HG03575 (cell line): ENCODE results near the gene SMIM14.

ENCODE experiments used
- ATAC-seq: cut with Tn5 transposase; IDR thresholded peaks from one replicate; pipeline ENCODE4 v1.9.1; 2021; ENCODE audit not compliant: unreplicated experiment, insufficient number of reproducible peaks, low FRiP score; ENCODE audit errors: extremely low read depth

The SMIM14 gene

DNA sequence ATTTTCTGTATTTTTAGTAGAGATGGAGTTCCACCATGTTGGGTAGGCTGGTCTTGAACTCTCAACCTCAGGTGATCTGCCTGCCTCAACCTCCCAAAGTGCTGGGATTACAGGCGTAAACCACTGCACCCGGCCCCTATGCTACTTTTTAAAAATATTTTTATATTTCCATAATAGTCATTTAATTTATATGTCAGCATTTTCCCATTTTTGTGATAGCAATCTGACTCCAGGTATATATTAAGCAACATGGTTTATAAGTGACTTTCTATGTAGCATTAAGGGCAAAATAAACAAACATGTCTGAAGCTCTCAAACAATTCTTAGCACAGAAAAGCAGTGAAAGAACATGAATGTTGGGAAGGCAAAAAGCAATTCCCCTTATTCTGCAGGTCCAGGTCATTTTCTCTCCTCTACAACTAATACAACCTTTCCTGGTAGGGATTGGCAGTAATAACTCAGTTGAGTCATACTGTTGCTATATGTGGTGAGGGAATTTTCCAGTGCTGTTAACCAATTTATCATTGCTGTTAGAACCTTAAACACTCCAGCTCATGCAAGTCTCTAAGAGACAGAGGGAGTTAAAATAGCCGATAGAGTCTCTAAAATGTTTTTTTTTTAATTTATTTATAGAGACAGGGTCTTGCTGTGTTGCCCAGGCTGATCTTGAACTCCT, 24.0 kb downstream of the SMIM14 start:
- ATAC-seq, result no peak

GRCh38 chr4:39613093-39613656, 25.5 kb downstream of the SMIM14 start:
- ATAC-seq, result no peak

DNA sequence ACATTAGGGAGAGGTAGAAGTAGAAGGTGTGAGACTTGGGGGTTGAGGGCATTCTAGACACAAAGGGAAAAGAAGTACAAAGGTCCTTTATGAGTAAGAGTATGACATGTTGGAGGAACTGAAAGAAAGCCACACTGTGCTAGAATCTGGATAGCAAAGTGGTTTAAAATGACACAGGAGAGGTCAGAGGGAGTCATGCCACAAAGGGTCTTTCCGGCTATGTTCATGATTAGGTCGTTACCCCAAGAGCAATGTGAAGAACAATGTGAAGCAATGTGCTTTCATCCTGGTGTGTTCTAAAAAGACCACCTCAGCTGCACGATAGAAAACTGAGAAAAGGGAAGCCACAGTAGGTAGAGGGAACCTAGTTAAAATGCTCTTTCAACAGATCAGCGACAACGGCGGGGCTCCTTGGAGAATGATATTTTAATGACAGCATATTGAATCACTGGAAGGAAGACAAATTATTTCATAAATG, 29.2 kb downstream of the SMIM14 start:
- peak; percentile 80 for ATAC-seq

DNA sequence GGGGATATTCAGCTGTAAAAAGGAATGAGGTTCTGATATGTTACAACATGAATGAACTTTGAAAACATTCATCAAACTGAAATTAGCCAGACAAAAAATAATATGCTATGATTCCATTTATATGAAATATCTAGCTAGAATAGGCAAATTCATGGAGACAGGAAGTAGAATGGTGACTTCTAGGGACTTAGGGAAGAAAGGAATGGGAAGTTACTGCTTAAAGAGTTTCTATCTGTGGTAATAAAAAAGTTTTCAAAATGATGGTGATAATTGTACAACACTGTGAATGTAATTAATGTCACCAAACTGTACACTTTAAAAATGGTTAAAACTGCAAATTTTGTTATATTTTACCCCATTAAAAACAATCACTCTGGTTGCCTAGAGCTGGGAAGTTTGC, 30.2 kb downstream of the SMIM14 start:
- no peak for ATAC-seq

GRCh38 chr4:39606747-39607146, 31.9 kb downstream of the SMIM14 start:
- ATAC-seq, result no peak

DNA sequence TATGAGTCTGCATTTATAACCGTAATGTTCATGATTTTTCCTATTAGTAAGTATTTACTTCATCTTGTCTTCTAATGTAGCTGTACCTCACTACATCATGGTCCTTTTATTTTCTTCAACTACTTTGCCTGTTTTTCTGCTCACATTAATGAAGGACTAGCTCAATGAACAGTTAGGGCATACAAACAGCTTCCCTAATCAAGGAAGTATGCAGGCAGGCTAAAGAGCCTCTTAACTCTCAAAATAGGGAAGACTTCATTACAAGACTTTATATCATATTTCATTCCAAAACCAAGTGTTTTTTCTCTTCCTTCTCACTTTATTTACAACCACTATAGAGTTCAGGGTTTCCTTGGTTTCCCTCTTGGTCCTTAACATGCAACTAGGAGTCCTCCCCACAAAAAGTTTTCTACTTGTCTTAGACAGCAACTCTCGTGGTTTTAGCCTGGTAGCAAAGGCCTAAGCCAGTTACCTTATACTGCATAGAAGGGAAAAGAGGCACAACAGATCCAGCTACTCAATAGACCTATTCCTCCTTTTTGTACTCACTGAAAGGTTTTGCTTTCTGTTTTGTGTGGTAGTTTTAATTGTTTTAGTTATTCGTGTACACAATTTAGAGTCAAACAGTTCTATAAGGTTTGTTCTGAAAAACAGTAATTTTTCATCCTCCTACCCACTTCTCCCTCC, 40.8 kb downstream of the SMIM14 start:
- ATAC-seq, result no peak

DNA sequence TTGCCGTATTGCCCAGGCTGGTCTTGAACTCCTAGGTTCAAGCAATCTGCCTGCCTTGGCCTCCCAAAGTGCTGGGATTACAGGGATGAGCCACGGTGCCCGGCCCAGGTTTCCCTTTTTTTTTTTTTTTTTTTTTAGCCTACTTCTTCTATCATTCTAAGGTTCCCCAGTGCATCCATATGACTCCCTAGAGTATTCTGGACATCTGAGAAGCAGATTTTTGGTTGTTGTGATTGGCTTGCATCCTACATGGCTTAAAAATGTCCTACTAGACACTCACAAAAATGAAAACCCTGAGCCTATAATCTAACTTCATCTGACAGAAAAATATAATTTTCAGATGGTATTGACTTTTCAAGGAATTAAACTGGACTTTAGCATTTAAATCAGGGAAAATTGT, 41.7 kb downstream of the SMIM14 start:
- ATAC-seq, result no peak

DNA sequence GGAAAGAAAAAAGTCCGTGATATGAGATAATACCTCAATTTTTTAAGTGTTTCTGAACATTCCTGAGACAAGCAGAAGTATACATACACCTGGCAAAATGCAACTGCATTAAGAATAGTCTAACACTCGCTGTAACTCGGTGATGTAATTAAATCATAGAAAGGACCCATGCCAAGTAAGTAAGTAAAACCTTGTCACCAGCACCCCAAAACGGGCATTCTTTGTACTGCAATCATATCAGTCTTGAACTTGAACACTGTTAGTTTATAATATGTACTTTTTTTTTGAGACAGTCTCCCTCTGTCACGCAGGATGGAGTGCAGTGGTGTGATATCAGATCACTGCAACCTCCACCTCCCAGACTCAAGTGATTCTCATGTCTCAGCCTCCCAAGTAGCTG, 47.4 kb downstream of the SMIM14 start:
- no peak for ATAC-seq

DNA sequence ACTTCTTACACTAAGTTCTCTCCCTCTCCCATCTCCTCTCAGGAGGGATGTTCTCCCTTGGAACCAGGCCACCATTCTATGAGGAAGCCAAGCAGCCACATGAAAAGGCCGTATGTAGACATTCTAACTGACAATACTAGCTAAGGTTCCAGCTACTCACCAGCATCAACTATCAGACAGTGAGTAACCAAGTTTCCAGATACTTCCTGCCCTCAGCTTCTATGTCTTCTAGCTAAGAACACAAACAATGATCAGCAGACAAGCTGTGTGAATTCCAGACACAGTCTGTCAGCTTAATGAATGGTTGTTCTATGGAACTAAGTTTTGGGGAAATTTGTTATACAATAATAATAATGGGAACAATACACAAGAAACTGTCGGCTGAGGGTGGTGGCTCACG, 50.8 kb downstream of the SMIM14 start:
- no peak for ATAC-seq

DNA sequence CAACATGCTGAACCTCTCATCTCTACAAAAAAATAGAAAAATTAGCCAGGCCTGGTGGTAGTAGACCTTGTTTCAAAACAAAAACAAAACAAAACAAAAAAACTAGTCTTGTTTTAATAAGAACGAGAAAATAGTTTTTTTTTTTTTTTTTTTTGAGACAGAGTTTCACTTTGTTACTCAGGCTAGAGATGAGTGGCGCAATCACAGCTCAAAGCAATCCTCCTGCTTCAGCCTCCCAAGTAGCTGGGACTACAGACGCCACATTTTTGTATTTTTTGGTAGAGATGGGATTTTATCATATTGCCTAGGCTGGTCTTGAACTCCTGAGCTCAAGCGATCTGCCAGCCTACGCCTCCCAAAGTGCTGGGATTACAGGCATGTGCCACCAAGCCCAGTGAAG, 63.7 kb downstream of the SMIM14 start:
- no peak for ATAC-seq

DNA sequence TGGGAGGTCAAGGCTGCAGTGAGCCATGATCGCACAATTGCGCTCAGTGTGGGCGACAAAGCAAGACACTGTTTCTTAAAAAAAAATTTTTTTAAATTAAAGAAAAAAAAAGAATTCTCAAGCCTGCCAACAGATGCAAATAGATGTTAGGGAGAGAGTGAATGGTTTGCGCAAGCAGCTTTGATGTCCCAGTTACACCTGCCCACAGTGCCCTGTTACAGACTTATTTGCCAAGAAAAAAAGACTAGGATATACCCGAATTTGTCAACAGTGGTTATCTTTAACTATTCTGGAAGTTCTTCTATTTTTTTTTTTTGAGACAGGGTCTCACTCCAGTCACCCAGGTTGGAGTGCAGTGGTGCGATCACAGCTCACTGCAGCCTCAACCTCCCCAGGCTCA, 67.2 kb downstream of the SMIM14 start:
- no peak for ATAC-seq

- ATAC-seq, result no peak
These were observed 67.6 kb downstream of the SMIM14 start for GRCh38 chr4:39571054-39571453.

DNA sequence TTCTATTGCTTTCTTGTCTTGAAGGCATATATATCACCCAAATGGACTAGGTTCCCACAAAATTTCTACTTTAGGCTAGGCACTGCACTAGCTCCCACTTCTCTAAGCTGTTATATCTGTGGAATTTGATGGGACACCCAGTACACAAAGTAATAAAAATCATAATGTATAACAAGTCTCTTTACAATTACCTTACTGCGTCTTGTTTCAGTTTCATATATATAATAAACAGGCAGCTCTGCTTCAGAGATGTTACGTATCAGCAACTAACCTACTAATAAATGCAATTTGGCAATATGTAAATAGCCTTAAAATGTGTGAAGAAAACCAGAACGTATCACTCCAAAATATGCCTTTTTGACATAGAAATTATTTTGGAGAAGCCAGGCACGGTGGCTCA, 69.5 kb downstream of the SMIM14 start:
- no peak for ATAC-seq

GRCh38 chr4:39568805-39569204, 69.9 kb downstream of the SMIM14 start:
- no peak for ATAC-seq

GRCh38 chr4:39565878-39566600, 72.6 kb downstream of the SMIM14 start:
- ATAC-seq, result no peak

DNA sequence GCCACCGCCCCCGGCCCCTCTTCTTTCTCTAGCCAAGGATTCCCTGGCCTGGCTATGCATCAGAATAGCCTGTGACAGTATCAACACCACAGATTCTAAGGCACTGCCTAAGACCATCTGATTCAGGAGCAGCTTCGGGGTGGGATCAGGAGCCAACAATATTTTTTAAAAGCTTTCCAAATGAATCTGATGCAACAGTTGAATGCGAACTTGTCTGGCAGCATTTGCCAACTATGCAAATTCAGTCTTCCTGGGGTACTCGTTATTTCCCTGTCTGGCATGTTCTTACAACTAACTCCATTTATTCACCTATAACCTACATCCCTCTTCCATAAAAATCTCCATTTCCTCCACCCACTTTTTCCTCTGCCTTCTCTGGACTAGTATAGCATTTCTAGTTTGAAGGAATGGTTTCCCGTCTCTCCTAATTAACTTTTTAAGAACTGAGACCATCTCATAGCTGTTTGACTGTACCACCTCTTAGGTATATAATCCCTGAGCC, 75.3 kb downstream of the SMIM14 start:
- no peak for ATAC-seq

DNA sequence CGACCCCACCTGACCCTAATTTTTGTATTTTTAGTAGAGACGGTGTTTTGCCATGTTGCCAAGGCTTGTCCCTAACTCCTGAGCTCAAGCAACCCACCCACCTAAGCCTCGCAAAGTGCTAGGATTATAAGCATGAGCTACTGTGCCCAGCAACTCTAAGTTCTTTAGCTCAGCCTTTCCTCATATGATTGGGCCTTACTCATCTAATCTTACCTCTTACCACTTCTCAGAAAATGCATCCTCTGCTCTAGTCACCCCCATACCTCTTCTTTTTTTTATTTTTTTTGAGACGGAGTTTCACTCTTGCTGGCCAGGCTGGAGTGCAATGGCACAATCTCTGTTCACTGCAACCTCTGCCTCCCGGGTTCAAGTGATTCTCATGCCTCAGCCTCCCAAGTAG, 75.9 kb downstream of the SMIM14 start:
- ATAC-seq, result no peak

- no peak for ATAC-seq
These were observed 79.0 kb downstream of the SMIM14 start for GRCh38 chr4:39559626-39560025.

- no peak for ATAC-seq
These were observed 83.2 kb downstream of the SMIM14 start for GRCh38 chr4:39555472-39555871.
